WTC11 (cell line): ENCODE measurements around the gene B2M. TPM values are rescaled to one million over a fixed set of nuclear protein-coding genes. Genes with fewer than 3 reads are reported as not detected.

Source experiments
- total RNA-seq: library from RNA; stranded (reverse); gene quantifications from 3 replicates; pipeline ENCODE4 v1.2.3, GENCODE V29; 2021

Gene B2M
- total RNA-seq, 1 experiment from 2014 or later = 88.2 TPM

Other genes with a start within 250 kb of the B2M start
- gene EIF3J, start 174.4 kb upstream of the B2M start, total RNA-seq = 74.9 to 78.6 TPM (median 76.1 TPM) in 3 replicates
- gene SPG11, start 47.9 kb upstream of the B2M start, total RNA-seq = 46.4 to 54.3 TPM (median 50.7 TPM) in 3 replicates
- 0.41 to 1.2 TPM (median 0.59 TPM) in 3 replicates for gene PATL2, start 194 bp upstream of the B2M start, total RNA-seq
- gene TRIM69, start 25.0 kb downstream of the B2M start, total RNA-seq = 9.9 to 11.3 TPM (median 10.4 TPM) in 3 replicates
- gene TERB2, start 245.2 kb downstream of the B2M start, total RNA-seq = not detected in 3 replicates